Lung (tissue), 12 donors: ENCODE data around the gene SNTG2. TPM values are rescaled to one million over a fixed set of nuclear protein-coding genes. Genes with fewer than 3 reads are reported as not detected.

Experiments
- ATAC-seq: fragments of 200-7000 bp; cut with Tn5 transposase; one replicate; pipeline ENCODE4 v1.9.1; 2020; ENCODE audit warnings: moderate number of reproducible peaks; ENCODE audit not compliant: insufficient read depth, low FRiP score
- DNase-seq, 3 donors: peaks; one replicate each; pipeline ENCODE4 v3.0.0-alpha.2; 2013 to 2017
- H3K27ac ChIP-seq, 2 donors: one replicate each; pipeline ENCODE4 v1.5.1; 2013; ENCODE audit warnings: mild to moderate bottlenecking in 2 of 2, moderate library complexity in 2 of 2, control low read depth in 1 of 2, inconsistent platforms in 1 of 2, low read depth in 1 of 2, low read length in 1 of 2
- H3K27me3 ChIP-seq, 3 donors: one replicate each; pipeline ENCODE4 v1.5.1; 2013; ENCODE audit warnings: low read length in 2 of 3; ENCODE audit not compliant: control insufficient read depth in 3 of 3, insufficient read depth in 3 of 3
- H3K36me3 ChIP-seq, 4 donors: one replicate each; pipeline ENCODE4 v1.5.1; 2013; ENCODE audit warnings: low read length in 4 of 4, mild to moderate bottlenecking in 1 of 4, moderate library complexity in 1 of 4; ENCODE audit not compliant: control insufficient read depth in 4 of 4, insufficient read depth in 4 of 4
- H3K4me1 ChIP-seq, 5 donors: one replicate each; pipeline ENCODE4 v1.5.1; 2013; ENCODE audit warnings: low read length in 5 of 5, mild to moderate bottlenecking in 2 of 5, moderate library complexity in 1 of 5; ENCODE audit not compliant: control insufficient read depth in 5 of 5, insufficient read depth in 5 of 5
- H3K4me3 ChIP-seq: one replicate; pipeline ENCODE4 v1.5.1; 2013; ENCODE audit warnings: mild to moderate bottlenecking, control low read depth, moderate library complexity
- H3K9ac ChIP-seq, 2 donors: one replicate each; pipeline ENCODE4 v1.5.1; 2013; ENCODE audit warnings: low read length in 2 of 2, control low read depth in 1 of 2; ENCODE audit not compliant: insufficient read depth in 1 of 2
- H3K9me3 ChIP-seq, 4 donors: one replicate each; pipeline ENCODE4 v1.5.1; 2013; ENCODE audit warnings: low read length in 3 of 4, mild to moderate bottlenecking in 1 of 4, moderate library complexity in 1 of 4; ENCODE audit not compliant: control insufficient read depth in 4 of 4, insufficient read depth in 3 of 4
- WGBS, 2 donors: extraction: QIAGEN DNeasy Blood & Tissue Kit; methylation state at CpG; one replicate each; pipeline ENCODE4 v1.1.7; 2013; 5-methylcytosine and 5-hydroxymethylcytosine counted together
- polyA plus RNA-seq, 2 donors: library from polyadenylated mRNA; stranded (reverse); fragments of 200-250 nt; gene quantifications; one replicate each; pipeline ENCODE4 v1.2.1, GENCODE V29; 2013
- total RNA-seq, 2 donors: library from RNA; depleted of rRNA in 1 of 2; stranded (reverse); fragments of >200 nt in 1 of 2; gene quantifications; one replicate each; pipeline ENCODE4 v1.2.1, GENCODE V29; 2014 to 2021
- TF ChIP-seq, protein P1 (sequence below): IDR thresholded peaks from 2 replicates; pipeline ENCODE4 v1.5.1; 2012; ENCODE audit warnings: mild to moderate bottlenecking; ENCODE audit errors: control extremely low read depth, extremely low read depth
- donor health status: control.
- donor health status: control.
- donor health status: Bipolar disorder and iron deficiency.
- donor health status: healthy.
- donor health status: DM: yes; HTN: yes; CAD: no.

The SNTG2 gene
- total and polyA plus RNA-seq, 4 donors, result 0.31 to 1.8 (median 1.2) TPM

GRCh38 chr2:1300284-1300683 is 349.6 kb downstream of the SNTG2 start:
- no peaks in the 10 kb centered on the region for H3K9me3 ChIP-seq
- H3K4me1 ChIP-seq, result peaks cover 0 to 4% (median 0%) of the 10 kb centered on the region in 5 donors
- H3K4me3 ChIP-seq, result no peak overlapping the region
- H3K9ac ChIP-seq, result no peak overlapping the region
- TF ChIP-seq, protein P1, sequence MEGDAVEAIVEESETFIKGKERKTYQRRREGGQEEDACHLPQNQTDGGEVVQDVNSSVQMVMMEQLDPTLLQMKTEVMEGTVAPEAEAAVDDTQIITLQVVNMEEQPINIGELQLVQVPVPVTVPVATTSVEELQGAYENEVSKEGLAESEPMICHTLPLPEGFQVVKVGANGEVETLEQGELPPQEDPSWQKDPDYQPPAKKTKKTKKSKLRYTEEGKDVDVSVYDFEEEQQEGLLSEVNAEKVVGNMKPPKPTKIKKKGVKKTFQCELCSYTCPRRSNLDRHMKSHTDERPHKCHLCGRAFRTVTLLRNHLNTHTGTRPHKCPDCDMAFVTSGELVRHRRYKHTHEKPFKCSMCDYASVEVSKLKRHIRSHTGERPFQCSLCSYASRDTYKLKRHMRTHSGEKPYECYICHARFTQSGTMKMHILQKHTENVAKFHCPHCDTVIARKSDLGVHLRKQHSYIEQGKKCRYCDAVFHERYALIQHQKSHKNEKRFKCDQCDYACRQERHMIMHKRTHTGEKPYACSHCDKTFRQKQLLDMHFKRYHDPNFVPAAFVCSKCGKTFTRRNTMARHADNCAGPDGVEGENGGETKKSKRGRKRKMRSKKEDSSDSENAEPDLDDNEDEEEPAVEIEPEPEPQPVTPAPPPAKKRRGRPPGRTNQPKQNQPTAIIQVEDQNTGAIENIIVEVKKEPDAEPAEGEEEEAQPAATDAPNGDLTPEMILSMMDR, result no peak
- no peaks in the 10 kb centered on the region for H3K36me3 ChIP-seq
- no peak overlapping the region for H3K27ac ChIP-seq
- 88 to 90% methylated on average over 9 of the region's 9 CpGs for WGBS, 2 donors
- no peak for DNase-seq
- H3K27me3 ChIP-seq, result peaks cover 0 to 2% (median 0%) of the 10 kb centered on the region in 3 donors
- ATAC-seq, result no peak

DNA sequence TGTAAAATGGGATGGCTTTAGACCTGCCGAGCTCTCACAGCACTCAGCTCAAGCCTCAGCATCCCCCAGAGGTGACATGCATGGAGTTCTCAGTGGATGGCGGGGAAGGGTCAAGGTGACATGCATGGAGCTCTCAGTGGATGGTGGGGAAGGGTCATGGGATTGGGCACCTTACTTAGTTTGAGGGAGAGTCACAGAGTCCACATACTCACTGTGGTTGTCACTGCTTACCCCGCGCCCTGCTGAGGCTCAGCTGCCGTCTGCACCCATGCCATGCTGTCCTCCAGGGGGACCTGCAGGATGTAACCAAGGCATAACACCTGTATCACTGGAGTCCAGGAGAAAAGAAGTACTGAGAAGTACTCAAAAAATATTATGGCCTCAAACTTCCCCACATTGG is 350.4 kb downstream of the SNTG2 start:
- peaks cover 0 to 6% (median 0%) of the 10 kb centered on the region in 5 donors for H3K4me1 ChIP-seq
- no peak overlapping the region for H3K4me3 ChIP-seq
- no peaks in the 10 kb centered on the region for H3K9me3 ChIP-seq
- no peak overlapping the region for H3K9ac ChIP-seq
- peaks cover 0 to 2% (median 0%) of the 10 kb centered on the region in 3 donors for H3K27me3 ChIP-seq
- no peak overlapping the region for H3K27ac ChIP-seq
- WGBS, 2 donors, result 88 to 93% methylated on average over 5 of the region's 5 CpGs
- no peak for DNase-seq
- ATAC-seq, result no peak
- H3K36me3 ChIP-seq, result no peaks in the 10 kb centered on the region
- TF ChIP-seq, protein P1, result no peak

DNA sequence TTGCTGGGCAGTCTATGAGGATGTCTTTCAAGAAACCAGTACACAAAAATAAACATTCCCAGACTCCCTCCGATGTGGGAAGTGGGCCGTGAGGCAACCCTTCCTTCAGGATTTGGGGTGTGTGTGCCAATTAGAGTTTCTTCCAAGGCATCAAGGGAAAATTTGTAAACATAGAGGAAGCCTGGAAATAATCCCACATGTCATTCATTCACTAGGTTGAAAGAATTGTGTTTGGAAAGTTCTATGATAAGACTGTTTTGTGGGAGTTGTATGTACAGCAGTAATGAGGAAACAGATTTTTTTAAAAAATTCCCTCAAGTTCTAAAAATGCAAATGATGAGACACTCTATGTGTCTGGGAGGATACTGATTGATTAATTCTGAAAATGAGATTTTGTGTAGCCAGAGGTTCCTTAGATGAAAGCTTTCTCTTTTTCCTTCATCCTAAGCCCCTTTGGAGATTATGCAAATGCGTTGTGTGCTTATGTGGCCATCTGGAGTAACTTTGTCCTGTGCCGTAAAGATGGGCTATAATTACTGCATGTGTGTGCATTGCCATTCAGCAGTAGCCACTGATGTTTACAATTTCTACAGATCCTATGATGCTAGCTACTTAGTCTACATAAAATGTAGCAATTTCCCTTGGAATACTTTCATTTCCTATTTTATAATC is 354.8 kb downstream of the SNTG2 start:
- H3K27me3 ChIP-seq, result peaks cover 0 to 2% (median 0%) of the 10 kb centered on the region in 3 donors
- WGBS, 2 donors, result 60 to 79% methylated on average over 4 of the region's 4 CpGs
- DNase-seq, result no peak
- H3K4me3 ChIP-seq, result no peak overlapping the region
- peaks cover 0 to 6% (median 0%) of the 10 kb centered on the region in 5 donors for H3K4me1 ChIP-seq
- no peak overlapping the region for H3K9ac ChIP-seq
- no peak overlapping the region for H3K27ac ChIP-seq
- TF ChIP-seq, protein P1, result no peak
- H3K36me3 ChIP-seq, result no peaks in the 10 kb centered on the region
- peaks cover 0 to 3% (median 1%) of the 10 kb centered on the region in 4 donors for H3K9me3 ChIP-seq
- ATAC-seq, result no peak
